ENCODE data around the gene GRIK3.

- TF ChIP-seq CTCF (IDR thresholded peaks at IDR 0.05) (no peak), ZFX (IDR thresholded peaks at IDR 0.05; ENCODE audit: borderline replicate concordance) (no peak)
These were observed 262.5 kb downstream of the GRIK3 start for GRCh38 chr1:36771660-36772284.

Measured in 22Rv1 (cell line).